ENCODE data around the gene COL24A1. TPM values are rescaled to one million over a fixed set of nuclear protein-coding genes. Genes with fewer than 3 reads are reported as not detected.

The COL24A1 gene
- total RNA-seq, 1 experiment from 2014 or later, result 1.1 TPM

DNA sequence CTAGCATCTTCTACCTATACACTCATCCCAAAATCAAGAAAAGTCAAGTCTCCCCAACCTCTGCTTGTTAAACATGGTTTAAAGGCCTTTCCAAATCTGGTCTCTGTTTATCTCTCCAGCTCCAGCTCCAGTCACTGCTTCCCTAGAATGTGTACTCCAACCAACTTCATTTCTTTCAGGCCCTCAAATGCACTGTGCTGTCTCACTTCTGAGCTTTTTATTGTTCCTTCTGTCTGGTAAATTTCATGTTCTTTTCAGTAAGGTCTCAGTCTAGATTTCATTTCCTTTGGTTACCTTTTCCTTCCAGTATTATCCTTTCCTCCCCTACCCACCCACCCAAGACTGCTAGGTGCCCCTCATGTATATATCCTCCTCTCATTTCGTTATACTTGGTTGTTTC, 3.7 kb downstream of the COL24A1 start (continued):
- TF ChIP-seq, protein P1, sequence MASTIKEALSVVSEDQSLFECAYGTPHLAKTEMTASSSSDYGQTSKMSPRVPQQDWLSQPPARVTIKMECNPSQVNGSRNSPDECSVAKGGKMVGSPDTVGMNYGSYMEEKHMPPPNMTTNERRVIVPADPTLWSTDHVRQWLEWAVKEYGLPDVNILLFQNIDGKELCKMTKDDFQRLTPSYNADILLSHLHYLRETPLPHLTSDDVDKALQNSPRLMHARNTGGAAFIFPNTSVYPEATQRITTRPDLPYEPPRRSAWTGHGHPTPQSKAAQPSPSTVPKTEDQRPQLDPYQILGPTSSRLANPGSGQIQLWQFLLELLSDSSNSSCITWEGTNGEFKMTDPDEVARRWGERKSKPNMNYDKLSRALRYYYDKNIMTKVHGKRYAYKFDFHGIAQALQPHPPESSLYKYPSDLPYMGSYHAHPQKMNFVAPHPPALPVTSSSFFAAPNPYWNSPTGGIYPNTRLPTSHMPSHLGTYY (CRISPR knock-in tag; IDR thresholded peaks at IDR 0.05), result no peak
- TF ChIP-seq, protein P2, sequence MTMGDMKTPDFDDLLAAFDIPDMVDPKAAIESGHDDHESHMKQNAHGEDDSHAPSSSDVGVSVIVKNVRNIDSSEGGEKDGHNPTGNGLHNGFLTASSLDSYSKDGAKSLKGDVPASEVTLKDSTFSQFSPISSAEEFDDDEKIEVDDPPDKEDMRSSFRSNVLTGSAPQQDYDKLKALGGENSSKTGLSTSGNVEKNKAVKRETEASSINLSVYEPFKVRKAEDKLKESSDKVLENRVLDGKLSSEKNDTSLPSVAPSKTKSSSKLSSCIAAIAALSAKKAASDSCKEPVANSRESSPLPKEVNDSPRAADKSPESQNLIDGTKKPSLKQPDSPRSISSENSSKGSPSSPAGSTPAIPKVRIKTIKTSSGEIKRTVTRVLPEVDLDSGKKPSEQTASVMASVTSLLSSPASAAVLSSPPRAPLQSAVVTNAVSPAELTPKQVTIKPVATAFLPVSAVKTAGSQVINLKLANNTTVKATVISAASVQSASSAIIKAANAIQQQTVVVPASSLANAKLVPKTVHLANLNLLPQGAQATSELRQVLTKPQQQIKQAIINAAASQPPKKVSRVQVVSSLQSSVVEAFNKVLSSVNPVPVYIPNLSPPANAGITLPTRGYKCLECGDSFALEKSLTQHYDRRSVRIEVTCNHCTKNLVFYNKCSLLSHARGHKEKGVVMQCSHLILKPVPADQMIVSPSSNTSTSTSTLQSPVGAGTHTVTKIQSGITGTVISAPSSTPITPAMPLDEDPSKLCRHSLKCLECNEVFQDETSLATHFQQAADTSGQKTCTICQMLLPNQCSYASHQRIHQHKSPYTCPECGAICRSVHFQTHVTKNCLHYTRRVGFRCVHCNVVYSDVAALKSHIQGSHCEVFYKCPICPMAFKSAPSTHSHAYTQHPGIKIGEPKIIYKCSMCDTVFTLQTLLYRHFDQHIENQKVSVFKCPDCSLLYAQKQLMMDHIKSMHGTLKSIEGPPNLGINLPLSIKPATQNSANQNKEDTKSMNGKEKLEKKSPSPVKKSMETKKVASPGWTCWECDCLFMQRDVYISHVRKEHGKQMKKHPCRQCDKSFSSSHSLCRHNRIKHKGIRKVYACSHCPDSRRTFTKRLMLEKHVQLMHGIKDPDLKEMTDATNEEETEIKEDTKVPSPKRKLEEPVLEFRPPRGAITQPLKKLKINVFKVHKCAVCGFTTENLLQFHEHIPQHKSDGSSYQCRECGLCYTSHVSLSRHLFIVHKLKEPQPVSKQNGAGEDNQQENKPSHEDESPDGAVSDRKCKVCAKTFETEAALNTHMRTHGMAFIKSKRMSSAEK (CRISPR knock-in tag; IDR thresholded peaks at IDR 0.05; ENCODE audit: borderline replicate concordance), result no peak
- TF ChIP-seq ZNF263 (CRISPR knock-in tag; IDR thresholded peaks at IDR 0.05; ENCODE audit: low read depth), result no peak

DNA sequence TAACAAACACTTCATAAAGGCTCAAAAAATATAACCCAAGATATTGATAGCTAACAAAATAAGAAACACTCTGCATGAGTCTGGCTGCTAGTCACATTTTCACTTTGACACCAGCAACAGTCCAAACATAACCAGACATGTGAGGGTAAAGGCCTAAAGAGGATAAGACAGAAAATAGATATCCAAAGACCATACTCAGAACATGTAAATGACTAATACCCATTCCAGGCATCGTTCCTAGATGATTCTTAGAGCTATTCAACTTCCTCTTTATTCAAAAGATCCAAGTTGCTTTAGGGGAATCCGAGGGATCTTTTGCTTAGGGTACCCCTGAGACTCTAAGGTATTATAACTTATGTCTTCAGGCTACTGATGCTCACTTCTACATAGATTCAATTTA, 5.1 kb downstream of the COL24A1 start:
- ChIA-PET POLR2A (no interaction called here), CTCF (no interaction called here)
- Mint-ChIP-seq H3K9me3 (no peaks in the 10 kb centered on the region), H3K27me3 (ENCODE audit: low read depth) (peaks cover 46% of the 10 kb centered on the region), H3K36me3 (no peaks in the 10 kb centered on the region), H3K4me1 (peaks cover 12% of the 10 kb centered on the region), H3K4me3 (no peak overlapping the region), H3K27ac (no peak overlapping the region)
- TF ChIP-seq MYBL2 (CRISPR knock-in tag; IDR thresholded peaks at IDR 0.05), result no peak
- TF ChIP-seq, protein P3, sequence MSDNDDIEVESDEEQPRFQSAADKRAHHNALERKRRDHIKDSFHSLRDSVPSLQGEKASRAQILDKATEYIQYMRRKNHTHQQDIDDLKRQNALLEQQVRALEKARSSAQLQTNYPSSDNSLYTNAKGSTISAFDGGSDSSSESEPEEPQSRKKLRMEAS (CRISPR knock-in tag; IDR thresholded peaks at IDR 0.05), result no peak
- TF ChIP-seq, protein P4, sequence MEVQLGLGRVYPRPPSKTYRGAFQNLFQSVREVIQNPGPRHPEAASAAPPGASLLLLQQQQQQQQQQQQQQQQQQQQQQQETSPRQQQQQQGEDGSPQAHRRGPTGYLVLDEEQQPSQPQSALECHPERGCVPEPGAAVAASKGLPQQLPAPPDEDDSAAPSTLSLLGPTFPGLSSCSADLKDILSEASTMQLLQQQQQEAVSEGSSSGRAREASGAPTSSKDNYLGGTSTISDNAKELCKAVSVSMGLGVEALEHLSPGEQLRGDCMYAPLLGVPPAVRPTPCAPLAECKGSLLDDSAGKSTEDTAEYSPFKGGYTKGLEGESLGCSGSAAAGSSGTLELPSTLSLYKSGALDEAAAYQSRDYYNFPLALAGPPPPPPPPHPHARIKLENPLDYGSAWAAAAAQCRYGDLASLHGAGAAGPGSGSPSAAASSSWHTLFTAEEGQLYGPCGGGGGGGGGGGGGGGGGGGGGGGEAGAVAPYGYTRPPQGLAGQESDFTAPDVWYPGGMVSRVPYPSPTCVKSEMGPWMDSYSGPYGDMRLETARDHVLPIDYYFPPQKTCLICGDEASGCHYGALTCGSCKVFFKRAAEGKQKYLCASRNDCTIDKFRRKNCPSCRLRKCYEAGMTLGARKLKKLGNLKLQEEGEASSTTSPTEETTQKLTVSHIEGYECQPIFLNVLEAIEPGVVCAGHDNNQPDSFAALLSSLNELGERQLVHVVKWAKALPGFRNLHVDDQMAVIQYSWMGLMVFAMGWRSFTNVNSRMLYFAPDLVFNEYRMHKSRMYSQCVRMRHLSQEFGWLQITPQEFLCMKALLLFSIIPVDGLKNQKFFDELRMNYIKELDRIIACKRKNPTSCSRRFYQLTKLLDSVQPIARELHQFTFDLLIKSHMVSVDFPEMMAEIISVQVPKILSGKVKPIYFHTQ (CRISPR knock-in tag; IDR thresholded peaks at IDR 0.05), result no peak
- TF ChIP-seq, protein P5, sequence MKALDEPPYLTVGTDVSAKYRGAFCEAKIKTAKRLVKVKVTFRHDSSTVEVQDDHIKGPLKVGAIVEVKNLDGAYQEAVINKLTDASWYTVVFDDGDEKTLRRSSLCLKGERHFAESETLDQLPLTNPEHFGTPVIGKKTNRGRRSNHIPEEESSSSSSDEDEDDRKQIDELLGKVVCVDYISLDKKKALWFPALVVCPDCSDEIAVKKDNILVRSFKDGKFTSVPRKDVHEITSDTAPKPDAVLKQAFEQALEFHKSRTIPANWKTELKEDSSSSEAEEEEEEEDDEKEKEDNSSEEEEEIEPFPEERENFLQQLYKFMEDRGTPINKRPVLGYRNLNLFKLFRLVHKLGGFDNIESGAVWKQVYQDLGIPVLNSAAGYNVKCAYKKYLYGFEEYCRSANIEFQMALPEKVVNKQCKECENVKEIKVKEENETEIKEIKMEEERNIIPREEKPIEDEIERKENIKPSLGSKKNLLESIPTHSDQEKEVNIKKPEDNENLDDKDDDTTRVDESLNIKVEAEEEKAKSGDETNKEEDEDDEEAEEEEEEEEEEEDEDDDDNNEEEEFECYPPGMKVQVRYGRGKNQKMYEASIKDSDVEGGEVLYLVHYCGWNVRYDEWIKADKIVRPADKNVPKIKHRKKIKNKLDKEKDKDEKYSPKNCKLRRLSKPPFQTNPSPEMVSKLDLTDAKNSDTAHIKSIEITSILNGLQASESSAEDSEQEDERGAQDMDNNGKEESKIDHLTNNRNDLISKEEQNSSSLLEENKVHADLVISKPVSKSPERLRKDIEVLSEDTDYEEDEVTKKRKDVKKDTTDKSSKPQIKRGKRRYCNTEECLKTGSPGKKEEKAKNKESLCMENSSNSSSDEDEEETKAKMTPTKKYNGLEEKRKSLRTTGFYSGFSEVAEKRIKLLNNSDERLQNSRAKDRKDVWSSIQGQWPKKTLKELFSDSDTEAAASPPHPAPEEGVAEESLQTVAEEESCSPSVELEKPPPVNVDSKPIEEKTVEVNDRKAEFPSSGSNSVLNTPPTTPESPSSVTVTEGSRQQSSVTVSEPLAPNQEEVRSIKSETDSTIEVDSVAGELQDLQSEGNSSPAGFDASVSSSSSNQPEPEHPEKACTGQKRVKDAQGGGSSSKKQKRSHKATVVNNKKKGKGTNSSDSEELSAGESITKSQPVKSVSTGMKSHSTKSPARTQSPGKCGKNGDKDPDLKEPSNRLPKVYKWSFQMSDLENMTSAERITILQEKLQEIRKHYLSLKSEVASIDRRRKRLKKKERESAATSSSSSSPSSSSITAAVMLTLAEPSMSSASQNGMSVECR (CRISPR knock-in tag; IDR thresholded peaks at IDR 0.05; ENCODE audit: borderline replicate concordance), result no peak
- no peak for TF ChIP-seq OVOL2 (CRISPR knock-in tag; IDR thresholded peaks at IDR 0.05; ENCODE audit: borderline replicate concordance)
- no peak for TF ChIP-seq ZNF317 (CRISPR knock-in tag; IDR thresholded peaks at IDR 0.05; ENCODE audit: borderline replicate concordance, low read depth)
- ATAC-seq, result no peak
- no peak for DNase-seq (ENCODE audit: low spot score)

DNA sequence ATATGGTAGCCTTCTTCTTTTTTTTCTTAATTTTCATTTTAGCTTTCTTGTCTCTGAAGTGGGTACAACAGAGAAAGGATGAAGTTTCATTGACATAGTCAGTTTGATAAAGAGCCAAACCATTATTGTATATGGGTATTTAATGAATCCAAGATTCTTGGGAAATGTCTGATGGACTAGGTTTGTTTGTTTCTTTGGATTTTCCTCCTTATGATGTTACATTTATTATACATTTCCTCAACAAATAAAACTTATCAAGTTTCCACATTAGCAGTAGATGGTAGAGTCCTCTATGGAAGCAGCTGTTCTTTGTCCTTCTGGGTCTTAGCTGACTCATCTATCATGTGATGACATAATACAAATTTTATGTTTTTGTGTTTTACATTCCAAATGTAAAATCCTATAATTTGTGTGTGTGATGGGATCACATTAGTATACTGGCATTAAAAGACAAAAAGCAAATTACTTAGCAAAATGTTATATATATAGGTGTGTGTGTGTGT, 6.0 kb downstream of the COL24A1 start:
- ATAC-seq (no peak), DNase-seq (ENCODE audit: low spot score) (no peak)
- Mint-ChIP-seq H3K27ac (no peak overlapping the region), H3K4me3 (no peak overlapping the region), H3K4me1 (peaks cover 12% of the 10 kb centered on the region), H3K27me3 (ENCODE audit: low read depth) (peaks cover 38% of the 10 kb centered on the region), H3K9me3 (no peaks in the 10 kb centered on the region), H3K36me3 (no peaks in the 10 kb centered on the region)
- TF ChIP-seq EMX1 (CRISPR knock-in tag; IDR thresholded peaks at IDR 0.05), result no peak
- TF ChIP-seq NFATC4 (CRISPR knock-in tag; IDR thresholded peaks at IDR 0.05), result no peak
- no peak for TF ChIP-seq TEAD4 (CRISPR knock-in tag; IDR thresholded peaks at IDR 0.05)
- TF ChIP-seq, protein P1 (CRISPR knock-in tag; IDR thresholded peaks at IDR 0.05), result no peak
- no peak for TF ChIP-seq CREB1 (CRISPR knock-in tag; IDR thresholded peaks at IDR 0.05)
- CTCF ChIA-PET, result no interaction called here
- POLR2A ChIA-PET, result no interaction called here
